SIG-M5 (cell line): ENCODE data around the gene CAMK1D.

Experiments
- DNase-seq: peaks from one replicate; lab custom pipeline; 2025; lab: John Stamatoyannopoulos, UW

The CAMK1D gene

DNA sequence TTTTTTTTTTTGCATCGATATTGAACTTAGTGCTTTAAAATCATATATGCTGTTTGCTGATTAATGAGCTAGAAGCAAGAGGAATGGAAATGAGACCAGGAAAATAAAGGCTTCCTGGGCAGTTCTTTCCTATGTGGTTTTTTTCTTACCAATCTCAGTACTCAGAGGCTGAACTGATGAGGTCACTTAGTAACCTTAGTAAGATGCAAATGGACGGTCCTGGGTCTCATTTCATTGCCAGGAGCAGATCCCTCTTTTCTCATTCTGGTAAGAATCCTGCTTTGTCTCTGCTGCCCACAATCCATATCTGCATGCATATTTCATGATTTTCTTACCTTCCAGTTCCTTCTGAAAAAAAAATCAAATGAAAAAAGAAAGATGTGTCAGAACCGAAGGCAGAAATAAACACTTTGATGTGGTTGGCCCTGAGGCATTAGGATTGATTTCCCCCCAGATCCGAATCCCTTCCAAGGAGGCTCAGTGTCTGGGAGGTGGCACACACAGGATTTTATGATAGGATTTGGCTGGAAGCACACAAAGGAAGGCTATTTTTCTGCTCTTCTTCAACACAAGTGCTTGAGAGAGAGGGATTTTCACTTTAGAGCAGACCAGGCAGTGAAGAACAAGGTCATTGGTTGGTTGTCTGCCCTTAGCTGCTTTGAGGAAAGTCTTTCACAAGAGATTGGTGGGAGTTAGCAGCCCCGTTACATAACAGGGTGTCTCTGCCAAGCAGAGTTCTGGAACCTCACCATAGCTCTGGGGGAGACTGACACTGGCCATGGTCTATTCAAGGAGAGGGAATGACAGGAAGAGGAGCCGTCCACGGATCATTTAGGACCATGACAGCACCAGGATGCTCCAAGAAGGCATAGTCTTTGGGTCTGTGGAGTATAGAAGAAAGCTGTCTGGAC lies 150.0 kb downstream of the CAMK1D start:
- no peak for DNase-seq

DNA sequence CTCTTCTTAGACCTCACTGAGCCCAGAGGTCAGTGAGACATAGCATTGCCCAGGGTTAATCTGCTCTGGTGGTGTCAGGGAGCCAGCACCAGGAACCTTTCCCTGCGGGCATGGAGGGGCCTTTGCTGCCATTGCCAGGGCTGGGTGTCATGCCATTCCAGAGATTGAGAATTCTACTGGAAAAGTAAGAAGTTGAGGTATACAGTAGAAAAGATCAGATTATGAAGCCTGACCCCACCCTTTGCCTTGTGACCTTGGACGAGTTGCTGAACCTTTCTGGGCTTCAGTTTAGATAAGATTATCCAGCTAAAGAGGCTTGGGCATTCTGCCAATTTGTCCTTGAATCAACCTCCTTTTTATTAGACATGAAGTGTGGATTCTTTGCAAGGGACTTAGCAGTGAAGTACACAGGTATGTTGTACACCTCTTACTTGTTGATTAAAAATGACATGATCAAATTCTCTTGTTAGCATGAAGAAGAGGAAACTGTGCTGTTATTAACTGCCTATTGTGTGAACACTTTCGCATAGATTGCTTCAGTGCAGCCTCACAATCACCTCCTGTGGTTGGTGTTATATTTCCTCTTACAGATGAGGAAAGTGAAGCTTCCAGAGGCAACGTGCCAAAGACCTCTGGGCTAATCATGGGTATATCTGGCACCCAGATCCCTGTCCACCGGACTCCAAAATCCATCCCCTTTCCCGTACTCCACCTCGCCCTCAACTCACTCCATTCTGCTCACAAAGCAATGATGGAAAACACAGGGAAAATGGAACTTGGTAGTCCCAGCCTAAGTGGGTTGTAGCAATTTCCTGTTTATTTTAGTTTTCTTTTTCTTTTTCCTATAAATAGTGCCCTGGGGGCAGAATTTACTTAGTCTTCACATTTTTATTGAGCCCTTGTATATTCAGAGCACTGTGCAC lies 151.3 kb downstream of the CAMK1D start:
- no peak for DNase-seq

DNA sequence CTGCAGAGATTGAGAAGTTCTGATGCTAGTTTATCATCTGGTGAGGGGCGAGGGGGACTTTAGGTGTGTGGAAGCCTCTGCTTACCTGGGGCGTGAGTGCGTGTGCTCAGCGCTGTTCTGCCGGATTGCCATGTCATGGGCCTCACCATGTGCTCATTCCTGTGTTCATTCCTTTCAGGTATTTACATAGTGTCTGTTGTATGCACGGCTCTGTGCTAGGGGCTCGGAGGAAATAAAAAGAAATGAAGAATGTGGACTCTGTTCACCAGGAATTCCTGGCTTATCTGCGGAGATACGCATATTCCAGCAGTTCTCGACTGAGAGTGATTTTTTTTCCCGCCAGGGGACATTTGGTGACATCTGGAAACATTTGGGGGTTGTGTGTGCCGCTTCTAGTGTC lies 152.0 kb downstream of the CAMK1D start:
- no peak for DNase-seq

DNA sequence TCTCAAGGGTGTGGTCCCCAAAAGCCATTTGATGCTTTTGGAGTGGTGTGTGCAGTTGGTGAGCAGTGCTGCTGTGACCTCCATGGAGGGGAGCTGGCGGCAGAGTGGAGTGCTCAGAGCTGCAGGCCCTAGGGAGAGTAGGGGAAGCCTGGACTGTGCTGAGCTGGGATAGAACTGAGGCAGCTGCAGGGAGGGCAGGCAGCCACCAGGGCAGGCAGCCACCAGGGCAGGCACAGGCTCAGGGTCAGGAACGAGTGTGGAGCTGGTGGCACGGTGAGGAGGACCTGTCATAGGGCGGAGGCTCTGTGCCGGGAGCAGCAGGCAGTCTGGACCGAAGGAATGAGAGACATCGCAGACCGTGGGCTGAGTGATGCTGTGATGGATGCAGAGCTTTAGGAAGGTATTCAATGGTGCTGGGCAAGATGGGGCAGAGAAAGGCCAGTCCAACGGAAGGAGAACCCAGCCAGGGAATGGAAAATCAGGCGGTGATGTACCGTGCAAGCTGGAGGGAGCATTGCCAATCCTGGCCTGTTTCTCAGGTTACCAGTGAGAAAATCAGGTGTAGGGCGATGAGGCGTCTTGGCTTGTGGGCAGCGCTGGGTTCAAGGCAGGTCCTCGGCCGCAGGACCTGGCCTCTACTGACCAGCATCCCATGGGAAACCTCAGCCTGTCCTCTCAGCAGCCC lies 152.6 kb downstream of the CAMK1D start:
- no peak for DNase-seq

DNA sequence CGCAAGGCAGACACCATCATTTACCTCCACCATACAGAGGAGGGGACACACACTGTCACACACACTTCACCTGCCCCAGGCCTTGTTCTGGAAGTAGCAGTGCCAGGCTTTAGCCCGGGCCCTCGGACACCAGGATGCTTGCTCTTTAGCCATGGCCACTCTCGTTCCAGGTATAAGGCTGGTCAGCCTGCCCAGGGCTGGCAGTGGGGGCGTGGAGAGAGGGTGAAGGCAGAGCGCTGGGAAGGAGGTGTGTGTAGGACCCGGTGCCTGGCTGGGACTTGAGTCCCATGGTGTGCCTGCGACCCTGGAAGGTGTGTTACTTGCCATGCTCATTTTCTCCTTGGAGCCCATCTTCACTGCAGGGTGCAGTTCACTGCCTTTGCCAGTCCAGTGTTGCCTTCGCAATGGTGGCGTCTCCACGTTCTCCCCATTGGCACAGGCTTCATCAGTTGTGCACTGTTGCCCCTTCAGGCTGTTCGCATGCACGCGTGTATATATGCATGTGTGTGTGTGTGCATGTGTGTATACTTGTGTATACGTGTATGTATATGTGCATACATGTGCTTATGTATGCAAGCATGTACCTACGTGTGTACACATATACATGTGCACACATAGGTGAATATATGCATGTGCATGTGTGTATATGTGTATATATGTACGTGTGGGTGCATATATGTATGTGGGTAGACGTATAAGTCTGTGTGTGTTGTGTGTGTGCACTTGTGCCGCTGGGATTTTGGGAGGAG lies 153.4 kb downstream of the CAMK1D start:
- DNase-seq: no peak

DNA sequence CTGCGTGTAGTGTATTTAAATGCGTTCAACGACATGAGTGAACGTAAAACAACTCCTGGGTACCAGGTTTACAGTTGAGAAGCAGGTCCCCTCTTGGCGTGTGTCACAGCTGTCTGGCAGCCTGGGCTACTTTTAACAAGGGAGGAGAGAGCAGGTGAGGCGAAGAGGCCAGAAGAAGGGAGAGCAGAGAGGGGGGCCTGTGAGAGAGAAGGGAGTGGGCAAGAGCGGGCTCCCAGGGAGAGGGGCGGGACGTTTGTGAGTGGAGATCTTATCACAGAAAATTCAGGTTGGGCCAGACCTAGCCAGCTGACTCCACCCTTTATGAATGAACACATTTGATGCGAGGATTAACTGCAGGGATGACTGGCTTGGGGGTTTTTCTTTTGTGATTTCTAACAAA lies 154.0 kb downstream of the CAMK1D start:
- DNase-seq: no peak

DNA sequence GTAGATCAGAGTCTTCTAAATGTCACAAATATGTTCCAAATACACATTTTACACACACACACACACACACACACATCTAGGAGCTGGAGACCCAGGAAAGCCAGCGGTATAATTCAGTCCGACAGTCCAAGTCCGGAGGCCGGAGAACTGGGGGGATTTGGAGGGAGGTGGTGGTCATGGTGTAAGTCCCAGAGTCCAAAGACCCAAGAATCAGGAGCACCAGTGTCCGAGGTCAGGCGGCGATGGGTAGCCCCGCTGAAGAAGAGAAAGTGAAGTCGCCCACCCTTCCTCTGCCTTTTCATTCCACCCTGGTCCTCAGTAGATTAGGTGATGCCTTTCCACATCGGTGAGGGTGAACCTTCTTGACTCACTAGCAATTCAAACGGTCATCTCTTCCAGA lies 154.8 kb downstream of the CAMK1D start:
- no peak for DNase-seq

DNA sequence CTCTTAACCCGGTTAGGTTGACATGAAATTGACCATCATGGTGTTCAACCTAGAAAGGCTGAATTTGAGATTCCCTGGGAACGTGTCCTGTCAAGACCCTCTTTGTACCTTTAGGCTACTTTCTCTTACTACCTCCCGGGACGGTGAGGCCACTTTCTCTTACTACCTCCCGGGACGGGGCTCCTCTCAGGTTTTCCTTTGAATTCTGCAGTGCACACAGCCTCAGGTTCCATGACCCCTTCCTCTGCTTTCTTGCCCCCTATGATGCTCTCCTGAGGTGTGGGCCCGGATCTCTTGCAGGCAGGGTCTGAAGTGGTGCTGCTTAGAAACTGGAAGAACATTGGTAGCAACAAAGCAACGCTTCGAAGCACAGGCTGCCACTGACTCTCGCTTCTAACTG lies 155.3 kb downstream of the CAMK1D start:
- no peak for DNase-seq

DNA sequence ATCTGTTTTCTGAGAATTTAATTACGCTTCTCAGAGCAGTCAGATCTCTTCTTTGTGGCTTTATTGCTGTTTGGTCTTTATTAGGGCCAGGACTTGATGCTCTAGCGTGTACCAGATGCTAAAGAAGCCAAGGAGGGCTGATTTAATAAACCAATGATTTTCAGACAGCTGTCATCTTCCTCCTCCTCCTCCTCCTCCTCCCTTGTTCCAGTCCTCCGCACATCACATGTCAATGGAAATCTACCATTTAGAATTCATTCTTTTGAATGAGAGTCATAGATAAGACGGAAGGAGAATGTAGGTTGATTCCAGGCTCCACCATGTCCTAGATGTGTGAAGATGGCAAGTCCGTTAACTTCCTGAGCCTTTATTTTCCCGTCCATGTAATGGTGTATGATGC lies 156.3 kb downstream of the CAMK1D start:
- DNase-seq: no peak

DNA sequence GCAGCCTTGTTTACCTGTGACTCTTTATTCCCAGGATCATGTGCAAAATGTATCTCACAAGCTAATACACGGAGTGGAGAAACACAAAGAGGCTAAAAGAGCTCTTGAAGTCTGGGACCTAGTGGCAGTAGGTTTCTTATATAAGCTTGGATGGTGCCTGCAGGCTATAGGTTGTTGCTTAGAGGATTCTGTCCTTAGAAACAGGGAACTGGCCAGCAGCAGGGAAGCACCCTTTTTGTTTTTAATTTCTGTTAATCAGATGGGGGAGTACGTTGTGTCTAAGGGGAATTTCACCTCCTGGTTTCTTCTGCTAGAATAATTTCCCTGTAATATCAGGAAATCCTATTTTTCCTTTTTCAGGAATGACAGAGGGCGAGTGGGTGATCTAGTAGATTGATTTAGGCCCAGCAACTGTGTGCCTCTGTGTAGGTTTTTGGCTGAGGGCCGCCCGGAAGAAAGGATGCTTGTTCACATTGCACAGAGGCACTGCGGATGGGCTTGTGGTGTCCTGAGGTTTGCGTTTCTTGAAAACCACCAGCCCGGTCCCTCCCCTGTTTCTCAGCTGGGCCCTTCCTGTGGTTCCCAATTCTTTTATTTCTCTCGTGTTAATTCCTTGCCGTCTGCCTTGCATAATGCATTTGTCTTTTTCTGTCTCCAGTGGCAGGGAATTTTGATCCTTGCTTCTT lies 158.0 kb downstream of the CAMK1D start:
- DNase-seq: no peak

DNA sequence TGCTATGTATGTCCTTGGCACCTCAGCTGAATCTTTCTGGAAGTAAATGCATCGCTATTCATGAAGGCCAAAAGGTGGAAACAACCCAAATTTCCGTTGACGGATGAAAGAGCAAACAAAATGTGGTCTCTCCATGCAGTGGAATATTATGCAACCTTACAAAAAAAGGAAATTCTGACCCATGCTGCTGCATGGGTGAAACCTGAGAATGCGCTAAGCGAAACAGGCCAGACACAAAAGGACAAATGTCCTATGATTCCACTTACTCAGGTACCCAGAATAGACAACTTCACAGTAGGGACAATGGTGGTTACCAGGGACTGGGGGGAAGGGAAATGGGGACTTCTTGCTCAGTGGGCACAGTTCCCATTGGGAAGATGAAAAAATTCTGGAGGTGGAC lies 158.8 kb downstream of the CAMK1D start:
- no peak for DNase-seq

DNA sequence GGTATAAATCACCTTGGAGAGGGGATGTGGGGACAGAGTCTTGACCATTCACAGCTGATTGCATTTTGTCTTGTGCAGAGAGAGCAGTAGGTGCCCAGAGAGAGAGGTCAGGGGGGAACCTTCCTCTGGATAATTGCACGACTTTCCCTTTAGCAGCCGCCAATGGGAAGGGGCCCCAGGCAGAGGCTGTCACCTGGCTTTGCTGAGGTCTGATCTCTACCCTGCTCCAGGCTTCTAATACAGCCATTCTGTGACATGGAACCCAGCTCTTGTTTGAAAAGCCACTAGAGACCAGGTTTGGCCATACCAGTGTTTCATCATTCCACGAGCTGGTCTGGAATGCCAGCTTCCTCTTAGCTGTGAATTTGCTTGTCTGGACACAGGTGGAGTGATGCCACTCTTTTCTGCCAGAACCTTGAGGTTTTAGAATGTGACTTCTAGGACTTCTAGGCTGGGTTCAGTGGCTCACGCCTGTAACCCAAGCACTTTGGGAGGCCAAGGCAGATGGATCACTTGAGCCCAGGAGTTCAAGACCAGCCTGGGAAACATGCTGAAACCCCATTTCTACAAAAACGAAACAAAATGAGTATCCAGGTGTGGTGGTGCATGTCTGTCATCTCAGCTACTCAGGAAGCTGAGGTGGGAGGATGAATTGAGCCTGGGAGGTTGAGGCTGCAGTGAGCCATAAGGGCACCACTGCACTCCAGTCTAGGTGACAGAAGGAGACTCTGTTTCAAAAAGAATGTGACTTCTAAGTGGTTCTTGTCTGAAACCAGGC lies 159.9 kb downstream of the CAMK1D start:
- no peak for DNase-seq

DNA sequence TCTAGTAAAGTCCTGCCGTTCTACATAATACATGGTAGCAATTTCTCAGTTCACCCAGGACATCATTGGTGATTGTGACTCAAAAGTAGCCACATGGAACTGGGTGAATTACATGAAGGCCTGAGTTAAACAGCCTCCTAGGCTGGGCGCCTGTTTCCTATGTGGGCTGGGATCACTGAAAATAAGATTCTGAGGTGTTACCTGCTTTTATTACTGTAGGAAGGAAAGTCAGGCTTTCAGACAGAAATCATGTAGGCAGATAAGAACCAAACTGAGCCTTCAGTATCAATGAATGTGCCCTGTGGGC lies 160.4 kb downstream of the CAMK1D start:
- no peak for DNase-seq

DNA sequence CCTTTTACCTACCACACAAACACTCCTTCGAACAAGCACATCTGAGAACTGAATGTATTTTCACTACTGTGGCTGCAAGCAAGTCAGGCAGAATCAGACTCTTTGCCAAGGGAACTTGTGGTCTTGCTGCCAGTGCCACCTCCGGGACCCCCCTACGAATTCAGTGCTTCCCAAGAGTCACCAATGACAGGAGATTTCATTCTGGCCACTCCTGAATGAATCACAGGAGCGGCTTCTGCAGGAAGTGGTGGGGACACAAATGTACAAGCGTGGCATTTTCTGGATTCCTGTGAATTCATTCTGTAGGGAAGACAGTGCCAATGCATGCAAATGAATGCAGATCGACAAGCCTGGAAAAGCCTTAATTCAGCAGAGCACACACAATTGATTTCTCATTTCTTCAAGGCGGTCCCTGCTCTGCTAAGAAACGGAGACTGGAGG lies 161.2 kb downstream of the CAMK1D start:
- no peak for DNase-seq

DNA sequence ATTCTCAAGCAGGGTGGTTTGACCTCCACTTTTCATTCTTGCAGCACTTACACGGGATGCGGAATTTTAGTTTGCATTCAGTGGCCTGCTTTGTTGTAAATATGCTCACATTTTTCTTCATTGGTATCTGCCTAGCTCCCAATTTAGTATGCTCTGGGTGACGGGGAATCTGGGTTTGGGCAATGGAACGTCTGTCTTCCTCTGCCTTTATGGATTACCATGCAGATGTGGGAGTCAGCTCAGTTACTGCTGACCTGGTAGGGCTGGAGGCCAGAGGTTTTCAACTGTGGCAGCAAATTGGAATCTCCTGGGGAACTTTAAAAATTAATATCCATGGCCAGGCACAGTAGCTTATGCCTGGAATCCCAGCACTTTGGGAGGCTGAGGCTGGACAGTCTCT lies 161.6 kb downstream of the CAMK1D start:
- no peak for DNase-seq

DNA sequence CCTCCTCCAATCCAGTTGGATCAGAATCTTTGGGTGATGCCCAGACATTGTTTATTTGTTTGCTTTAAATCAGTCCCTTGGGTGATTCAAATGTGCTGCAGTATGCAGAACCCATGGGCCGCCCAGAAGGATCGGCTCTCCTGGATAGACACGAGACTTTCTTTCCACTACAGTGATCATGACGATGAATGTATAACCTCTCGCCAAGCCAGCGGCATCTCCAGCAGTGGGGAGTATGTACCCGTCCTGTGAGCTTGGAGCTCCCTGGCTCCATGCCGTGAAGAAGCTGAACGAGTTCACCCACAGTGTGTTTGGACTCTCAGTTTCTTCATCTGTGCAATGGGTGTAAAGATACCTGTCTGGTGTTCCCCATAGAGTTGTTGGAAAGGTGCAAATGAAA lies 162.3 kb downstream of the CAMK1D start:
- no peak for DNase-seq

DNA sequence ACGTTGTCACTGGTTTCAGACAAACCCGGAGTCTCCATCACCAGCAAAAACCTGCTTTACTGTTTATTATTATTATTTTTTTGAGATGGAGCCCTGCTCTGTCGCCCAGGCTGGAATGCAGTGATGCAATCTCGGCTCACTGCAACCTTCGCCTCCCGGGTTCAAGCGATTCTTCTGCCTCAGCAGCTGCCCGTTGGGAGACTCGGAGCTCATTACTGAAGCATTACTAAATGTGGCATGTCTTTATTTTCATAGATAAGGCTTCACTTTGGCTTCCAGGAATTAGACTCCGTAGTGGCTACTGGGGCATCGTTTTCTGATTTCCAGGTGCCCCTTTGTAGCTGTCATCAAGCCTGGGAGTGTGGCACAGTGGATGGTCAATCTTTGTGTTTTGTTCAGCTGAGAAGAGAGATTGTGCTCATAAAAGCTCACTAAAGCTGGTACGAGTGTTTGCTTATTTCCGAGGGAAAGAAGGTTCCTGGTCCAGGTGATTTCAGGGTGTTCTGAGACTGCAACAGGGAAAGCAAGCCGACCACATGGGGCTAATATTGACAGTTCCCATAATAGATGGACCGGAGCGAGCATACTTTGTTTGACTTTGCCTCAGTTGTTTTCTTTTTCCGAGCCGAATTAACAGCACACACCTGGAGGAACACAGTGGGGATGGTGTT lies 163.1 kb downstream of the CAMK1D start:
- no peak for DNase-seq

DNA sequence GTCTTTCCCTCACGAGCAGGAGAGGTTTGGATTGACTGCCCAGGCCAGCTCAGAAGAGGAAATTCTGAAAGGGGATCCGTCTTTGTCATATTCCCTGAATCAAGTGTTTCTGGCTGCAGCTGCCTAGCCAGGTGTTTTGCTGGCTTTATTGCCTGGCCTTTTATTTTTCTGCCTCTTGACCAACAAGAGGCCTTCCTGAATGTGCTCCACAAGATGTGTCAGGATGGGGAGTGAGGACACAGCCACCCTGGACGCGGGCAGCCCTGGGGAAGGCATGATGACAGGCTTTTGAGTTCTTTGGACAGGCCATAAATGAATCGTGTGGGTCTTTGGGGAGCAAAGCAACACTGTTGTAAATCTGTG lies 163.6 kb downstream of the CAMK1D start:
- no peak for DNase-seq

DNA sequence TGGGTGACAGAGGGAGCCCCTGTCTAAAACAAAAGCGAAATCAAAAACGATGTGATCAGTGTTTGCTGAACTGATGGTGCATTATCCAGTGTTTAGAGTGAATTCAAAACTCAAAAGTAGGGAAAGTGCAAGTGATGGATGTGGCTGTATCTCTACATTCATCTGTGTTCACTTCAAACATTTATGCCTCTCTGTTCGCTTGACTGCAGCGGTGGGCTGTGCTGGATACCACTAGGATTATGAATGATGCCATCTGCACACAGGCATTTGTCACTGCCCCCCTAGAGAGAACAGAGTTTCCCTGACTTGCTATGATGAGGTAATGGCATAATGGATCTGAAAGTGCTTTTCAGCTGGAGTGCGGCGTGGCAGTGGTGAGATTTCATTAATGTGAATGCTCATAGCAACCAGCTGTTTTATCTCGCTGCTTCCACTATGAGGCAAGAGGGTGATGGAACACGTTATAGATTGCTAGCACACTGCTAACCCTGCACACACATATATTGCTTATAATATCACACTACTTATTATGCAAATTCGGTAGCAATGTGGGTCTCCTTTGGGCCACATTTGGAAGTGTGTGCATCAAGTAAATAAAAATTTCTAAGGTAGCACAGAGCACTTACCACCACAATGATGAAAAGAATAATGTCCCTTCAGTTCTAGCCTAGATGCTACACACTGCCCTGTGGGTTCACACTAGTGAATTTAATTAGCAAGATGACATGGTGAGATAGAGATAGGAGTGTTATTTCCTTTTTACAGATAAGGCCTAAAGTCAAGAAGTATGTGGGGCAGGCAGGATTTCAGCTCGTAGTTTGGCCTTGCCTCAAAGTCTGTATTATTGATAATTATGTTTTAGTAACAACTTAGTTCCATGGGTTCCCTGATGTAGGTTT lies 164.7 kb downstream of the CAMK1D start:
- no peak for DNase-seq
